Left renal cortex interstitium (tissue), 4 donors: Measurements from ENCODE around the gene CNTN5. TPM values are rescaled to one million over a fixed set of nuclear protein-coding genes. Genes with fewer than 3 reads are reported as not detected.

Experiments used
- DNase-seq, 4 donors: peaks; one replicate each; pipeline ENCODE4 v3.0.0-alpha.2; 2013; ENCODE audit warnings: low read depth in 4 of 4, low spot score in 2 of 4, missing footprints in 1 of 4
- polyA plus RNA-seq, 4 donors: library from polyadenylated mRNA; unstranded; fragments of 120-200 nt; gene quantifications; one replicate each; pipeline ENCODE4 v1.2.1, GENCODE V29; 2013; ENCODE audit not compliant: insufficient read length in 4 of 4

Gene CNTN5
- polyA plus RNA-seq, 4 donors: 19.3 to 23.3 (median 20.7) TPM

DNA sequence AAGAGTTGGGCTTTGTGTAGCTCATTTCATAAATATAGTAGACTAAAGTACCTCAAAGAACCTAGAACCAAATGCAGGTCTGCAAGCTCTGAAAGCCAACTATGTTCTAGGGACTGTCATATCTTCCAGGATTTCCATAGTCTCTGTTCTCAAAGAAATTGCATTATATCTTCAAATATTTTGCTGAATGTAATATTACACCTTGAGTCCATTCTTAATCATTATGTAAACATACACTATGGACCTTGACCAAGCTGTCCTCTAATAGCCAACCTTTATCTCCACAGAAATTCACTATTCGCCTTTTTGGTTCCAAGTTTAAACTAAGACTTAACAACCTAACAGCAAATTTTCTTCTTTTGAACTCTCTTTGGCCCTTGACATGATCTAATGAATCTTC, 987.7 kb downstream of the CNTN5 start:
- DNase-seq: no peak

DNA sequence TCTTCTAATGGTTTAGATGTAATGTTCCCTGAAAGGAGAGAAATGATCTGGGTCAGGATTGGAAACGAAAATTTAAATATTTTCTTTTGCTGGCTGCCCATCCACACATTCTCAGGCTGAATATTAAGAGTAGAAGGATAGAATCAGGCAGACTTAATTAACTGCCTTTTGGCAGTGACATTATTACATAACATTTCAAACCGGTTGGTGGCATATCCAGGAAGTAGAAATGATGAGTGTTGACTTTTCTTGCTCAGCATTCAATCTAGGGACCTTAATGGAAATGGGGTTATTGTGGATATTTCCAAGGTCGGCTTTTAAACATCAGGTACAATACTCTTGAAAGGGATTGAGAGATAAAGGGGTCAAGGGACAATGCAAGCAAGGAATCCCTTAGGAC, 989.0 kb downstream of the CNTN5 start:
- no peak for DNase-seq

DNA sequence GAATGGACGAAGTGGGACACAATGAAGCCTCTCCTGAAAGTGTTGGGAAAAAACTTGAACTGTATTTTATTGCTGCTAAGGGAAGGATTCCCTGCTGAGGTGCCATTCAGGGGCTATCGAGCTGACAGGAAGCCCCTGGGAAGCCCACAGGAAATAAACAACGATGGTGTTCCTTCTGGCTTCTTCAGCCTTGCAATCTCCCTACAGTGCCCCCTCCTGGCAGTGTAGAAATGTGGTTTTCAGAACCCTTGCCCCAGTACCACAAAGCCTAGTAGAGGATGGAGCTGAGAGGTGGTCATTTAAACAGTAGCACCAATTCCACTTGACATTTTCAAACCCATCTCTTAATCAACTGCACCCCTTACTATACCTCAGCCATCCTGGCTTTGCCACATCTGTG, 989.6 kb downstream of the CNTN5 start:
- DNase-seq: no peak

- DNase-seq: no peak
Measured at GRCh38 chr11:100011697-100012096, 990.9 kb downstream of the CNTN5 start.

GRCh38 chr11:100013011-100013410, 992.3 kb downstream of the CNTN5 start:
- DNase-seq: peak in 1 of 4 donors; percentile 15

DNA sequence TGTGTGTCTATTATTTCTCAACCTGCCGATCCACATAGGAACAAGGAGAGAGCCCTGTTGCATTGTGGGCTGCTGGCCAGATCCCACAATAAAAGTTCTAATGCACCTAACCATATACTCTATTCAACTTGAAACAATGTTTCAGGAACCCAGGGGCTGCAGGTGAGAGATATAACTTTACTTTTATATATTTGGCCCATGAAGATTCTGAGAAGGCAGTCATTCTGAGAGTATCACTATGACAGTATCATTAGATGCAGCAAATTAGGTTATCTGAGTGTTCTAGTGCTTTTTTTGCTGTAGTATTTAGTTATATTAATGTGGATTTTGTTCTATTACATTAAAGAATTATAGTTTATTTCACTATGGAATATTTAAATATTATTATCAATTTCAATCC, 1011.2 kb downstream of the CNTN5 start:
- no peak for DNase-seq

DNA sequence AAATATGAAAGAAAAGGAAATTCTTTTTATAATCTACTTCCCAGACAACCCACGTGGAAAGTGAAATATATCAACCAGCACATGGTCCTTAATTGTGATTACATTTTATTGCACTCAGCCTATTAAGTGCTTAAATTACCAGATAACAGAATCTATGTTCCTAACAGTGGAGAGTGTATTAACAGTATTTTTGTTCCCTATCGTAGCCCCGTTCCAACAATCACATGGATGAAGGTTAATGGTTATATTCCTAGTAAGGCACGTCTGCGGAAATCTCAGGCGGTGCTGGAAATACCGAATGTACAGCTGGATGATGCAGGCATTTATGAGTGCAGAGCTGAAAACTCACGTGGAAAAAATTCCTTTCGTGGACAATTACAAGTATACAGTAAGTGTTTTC, 1040.3 kb downstream of the CNTN5 start:
- DNase-seq: no peak

DNA sequence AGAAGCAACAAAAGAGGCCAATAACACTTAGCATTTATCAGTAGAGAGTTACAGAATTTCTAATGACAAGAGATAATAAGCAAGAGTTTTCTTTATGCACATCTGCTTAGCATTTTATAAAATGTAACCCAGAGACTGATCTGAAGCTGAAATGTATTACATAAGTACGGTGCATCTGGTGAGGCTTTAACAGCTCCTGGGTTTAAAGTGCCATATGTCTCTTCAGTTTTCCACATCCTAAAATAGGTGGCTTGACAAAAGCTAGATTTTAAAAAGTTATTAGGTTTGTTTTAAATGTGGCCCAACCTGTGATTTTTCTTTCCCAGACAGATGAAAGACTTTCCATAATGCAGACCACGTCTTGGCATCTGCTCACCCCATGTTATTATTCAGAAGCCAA, 1045.7 kb downstream of the CNTN5 start:
- DNase-seq: no peak

DNA sequence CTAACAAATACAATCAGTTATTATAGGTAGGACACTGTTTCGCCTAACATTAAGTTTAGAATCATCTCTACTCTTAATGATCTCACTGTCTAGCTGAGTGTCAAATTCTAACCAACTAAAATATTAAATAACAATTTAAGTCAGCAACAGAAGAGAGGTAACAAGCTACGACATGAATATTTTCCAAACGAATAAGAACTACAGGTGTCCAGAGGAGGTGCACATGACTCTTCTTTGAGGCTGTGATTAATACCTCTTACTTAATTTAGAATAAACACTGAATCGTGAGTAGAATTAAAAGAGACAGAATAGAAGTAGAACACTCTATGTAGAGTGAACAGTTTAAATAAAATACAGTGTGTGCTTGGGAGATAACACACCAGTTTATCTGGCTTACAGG, 1047.4 kb downstream of the CNTN5 start:
- no peak for DNase-seq

DNA sequence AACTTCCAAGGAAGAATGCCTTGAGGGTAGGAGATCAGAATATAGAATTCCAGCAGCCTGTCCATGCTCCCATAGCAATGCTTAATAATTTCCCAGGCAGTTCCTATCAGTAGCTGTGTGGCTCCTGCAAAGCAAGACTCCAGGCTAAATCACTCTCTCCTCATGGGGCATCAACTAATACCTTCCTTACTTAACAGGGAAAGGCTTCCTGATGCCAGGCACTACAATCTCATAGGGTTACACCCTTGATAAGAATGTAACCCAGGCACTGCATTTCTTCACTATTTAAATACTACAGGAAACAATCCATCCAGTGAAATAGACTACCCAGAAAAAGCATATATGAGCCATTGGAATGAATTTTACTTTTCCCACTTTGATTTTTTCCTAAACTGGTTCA, 1051.4 kb downstream of the CNTN5 start:
- no peak for DNase-seq

DNA sequence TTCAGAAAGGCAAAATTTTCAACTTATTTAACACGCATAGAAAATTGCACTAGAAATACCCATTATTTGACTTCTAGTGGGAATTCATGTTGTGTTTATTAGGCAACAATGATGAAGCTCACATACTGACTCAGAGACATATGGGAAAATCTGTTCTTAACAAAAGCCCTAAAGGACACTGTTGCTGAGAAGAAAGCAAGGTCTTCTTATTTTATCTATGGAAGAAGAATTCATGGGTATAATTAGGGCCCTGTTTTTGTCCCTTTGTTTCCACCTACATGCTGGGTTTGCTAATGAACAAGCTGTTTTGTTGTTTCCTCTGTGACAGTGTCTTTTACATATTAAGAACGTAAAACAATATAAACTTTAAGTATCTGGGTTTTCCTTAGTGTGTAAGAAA, 1059.6 kb downstream of the CNTN5 start:
- no peak for DNase-seq

DNA sequence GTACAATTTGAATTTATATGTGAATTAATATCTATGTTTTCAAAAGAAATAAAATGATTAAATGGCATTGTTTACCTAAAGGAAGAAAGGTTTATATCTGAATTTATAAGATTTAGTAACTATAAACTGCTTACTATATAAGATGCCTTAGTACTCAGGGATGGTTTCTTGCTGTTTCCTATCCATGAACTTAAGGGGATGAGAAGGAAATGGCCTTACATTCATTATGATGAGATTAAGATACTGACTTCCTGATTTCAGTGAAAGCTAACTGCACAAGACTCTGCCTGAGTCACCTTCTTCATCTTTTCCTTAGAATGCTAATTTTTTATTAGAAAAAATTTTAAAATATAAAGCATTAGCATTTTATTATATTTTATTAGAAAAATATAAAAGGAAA, 1060.1 kb downstream of the CNTN5 start:
- DNase-seq: no peak

DNA sequence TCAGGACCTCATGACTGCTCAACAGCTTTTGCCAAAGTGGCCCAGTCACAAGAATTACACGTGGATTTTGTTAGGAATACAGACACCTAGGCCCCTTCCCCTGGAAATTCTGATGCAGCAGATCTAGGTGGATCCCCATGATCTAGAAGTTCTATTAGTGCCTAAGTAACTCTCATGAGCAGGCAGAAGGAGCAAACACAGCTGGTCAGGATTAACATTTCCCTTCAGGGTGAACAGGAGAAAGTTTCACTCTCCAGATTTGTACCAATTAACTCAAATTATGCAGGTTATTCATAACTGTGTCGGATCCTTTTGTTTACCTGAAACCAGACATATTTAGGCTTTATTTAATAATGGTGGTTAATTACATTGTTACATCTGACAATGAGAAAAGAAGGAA, 1072.9 kb downstream of the CNTN5 start:
- DNase-seq: no peak

DNA sequence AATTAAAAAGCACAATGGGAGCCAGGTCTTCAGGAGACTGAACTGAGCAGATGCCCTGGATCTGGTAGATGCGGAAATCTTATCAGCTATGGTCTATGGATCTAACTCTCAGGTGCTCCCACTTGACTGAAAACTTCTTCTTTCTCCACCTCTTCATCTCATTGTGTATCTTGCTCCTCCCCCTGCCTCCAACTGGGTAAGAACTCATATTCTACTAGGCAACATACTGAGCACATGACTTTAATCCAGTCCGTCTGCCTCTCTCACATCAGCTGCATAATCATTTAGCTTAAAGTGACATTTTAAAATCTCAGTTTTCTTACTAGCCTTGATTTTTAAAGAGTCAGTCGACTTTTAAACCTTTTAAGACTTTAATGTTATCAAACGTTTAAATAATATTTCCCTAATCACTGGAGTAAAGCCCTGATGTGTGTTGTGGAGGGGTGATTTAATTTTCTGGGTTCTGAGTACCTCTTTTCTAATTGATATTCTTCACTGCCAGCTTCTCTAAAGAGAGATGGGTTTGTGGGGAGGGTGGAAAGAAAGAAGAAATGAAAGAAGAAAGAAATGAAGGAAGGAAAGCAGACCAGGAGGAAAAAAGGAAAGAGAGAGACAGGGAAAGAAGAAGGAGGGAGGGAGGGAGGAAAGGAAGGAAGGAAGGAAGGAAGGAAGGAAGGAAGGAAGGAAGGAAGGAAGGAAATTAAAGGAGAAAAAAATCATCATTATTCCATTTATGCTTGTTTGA, 1073.5 kb downstream of the CNTN5 start:
- no peak for DNase-seq

- DNase-seq: no peak
Measured at GRCh38 chr11:100095809-100096208, 1075.1 kb downstream of the CNTN5 start.

DNA sequence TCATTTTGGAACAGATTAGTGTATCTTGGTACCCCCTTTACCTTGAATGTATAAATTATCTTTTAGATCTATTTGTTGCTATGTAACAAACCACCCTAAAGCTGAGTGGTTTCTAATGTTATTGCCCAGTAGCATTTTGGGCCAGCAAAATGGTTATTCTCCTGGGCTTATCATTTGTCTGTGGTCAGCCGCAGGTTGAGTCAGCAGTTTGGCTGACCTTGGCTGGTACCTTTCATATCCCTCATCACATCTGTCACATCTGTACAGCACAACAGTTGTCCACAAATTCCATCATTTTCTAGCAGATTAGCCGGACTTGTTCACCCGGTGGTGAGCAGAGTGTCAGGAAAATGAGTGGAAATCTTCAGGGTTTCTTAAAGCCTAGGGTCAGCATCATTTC, 1077.8 kb downstream of the CNTN5 start:
- DNase-seq: no peak

DNA sequence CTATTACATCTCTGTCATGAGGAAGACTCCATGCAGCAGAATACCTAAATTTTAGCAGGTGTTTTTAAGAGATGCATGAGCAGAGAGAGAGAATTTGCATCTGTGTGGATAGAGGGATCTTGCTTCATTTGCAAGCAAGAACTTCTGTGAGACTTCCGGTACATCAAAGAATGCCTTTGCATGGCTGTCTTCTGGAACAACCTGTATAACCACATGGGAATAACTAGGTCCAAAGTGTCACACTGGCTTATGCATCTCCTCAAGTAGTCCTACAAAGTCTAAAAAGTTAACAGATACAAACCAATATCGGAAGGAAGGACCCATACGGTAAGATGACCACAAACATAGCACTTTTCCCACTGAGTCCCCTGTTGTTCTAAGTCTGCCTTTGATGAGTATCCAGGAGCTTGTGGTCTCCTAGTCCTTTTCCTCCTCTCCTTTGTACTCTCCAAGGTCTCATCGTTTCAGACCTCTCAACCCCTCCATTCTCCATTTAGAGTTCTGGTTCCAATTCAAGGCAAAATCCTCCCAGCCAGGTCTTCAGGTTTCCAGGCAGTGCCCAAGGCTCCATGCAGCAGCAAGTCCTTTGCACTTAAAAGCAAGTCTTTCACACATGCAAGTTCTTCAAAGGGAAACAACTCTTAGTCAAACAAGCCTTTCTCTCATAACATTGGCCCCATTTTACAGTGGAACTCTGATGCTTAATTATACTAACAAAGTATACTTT, 1084.7 kb downstream of the CNTN5 start:
- no peak for DNase-seq

GRCh38 chr11:100105982-100106358, 1085.2 kb downstream of the CNTN5 start:
- DNase-seq: no peak

GRCh38 chr11:100119176-100119575, 1098.4 kb downstream of the CNTN5 start:
- no peak for DNase-seq

- DNase-seq: no peak
Measured at GRCh38 chr11:100133114-100133513, 1112.4 kb downstream of the CNTN5 start.

DNA sequence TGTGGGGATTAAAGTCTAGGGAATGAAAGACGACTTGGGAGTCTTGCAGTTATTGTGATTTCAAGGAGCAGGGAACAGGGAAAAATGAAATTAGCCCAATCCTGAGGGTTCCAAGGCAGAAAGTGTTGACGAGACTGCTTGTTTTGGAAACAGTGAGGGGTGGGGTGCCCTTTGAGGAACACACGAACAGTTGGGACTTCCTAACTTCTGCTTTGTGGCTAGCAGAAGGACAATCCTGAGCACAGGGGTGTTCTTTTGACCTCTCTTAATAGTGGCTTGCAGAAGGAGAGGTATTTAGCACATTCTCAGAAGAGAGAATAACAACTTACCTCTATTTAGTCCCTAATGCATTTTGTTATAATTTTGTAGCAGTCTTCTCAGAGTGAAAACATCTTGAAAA, 1120.5 kb downstream of the CNTN5 start:
- no peak for DNase-seq

GRCh38 chr11:100151944-100152343, 1131.2 kb downstream of the CNTN5 start:
- no peak for DNase-seq
